Calu3 (cell line): ENCODE measurements around the gene PTPRN2. TPM values are rescaled to one million over a fixed set of nuclear protein-coding genes. Genes with fewer than 3 reads are reported as not detected.
"Not testable (repeated sequence)": the region's sequence is repeated elsewhere in the genome, so short reads cannot be mapped to it uniquely, and the experiment has no call there.

ENCODE experiments used
- BruUV-seq: library from RNA; stranded (reverse); fragments of 400-500 nt; replicated peaks from 2 replicates; lab custom pipeline; 2021; lab: Mats Ljungman, UMichigan
- CTCF ChIA-PET: fragments of 300-600 bp; sonication (Branson Sonifier 250); formaldehyde crosslinking; loops from one replicate; lab custom pipeline; 2022; ENCODE audit warnings: antibody characterized with exemption; lab: Charles Lee
- DNase-seq: peaks from one replicate; pipeline ENCODE4 v3.0.0; 2022
- H3K27ac Mint-ChIP-seq: one replicate; pipeline ENCODE4 v1.8.0; 2022; ENCODE audit warnings: mixed read lengths; ENCODE audit not compliant: unreplicated experiment
- H3K27me3 Mint-ChIP-seq: one replicate; pipeline ENCODE4 v1.8.0; 2022; ENCODE audit warnings: mixed read lengths; ENCODE audit not compliant: unreplicated experiment
- H3K36me3 Mint-ChIP-seq: one replicate; pipeline ENCODE4 v1.8.0; 2022; ENCODE audit warnings: mild to moderate bottlenecking, moderate library complexity, mixed read lengths; ENCODE audit not compliant: insufficient read depth, unreplicated experiment
- H3K4me1 Mint-ChIP-seq: one replicate; pipeline ENCODE4 v1.8.0; 2022; ENCODE audit warnings: mild to moderate bottlenecking, low read depth, mixed read lengths; ENCODE audit not compliant: unreplicated experiment
- H3K4me3 Mint-ChIP-seq: one replicate; pipeline ENCODE4 v1.8.0; 2022; ENCODE audit warnings: mild to moderate bottlenecking, low read depth, moderate library complexity, mixed read lengths; ENCODE audit not compliant: unreplicated experiment
- H3K9me3 Mint-ChIP-seq: one replicate; pipeline ENCODE4 v1.8.0; 2022; ENCODE audit warnings: low read depth, mixed read lengths; ENCODE audit not compliant: unreplicated experiment
- CTCF ChIP-seq: fragments of 200-600 bp; IDR thresholded peaks from one replicate; pipeline ENCODE4 v1.8.0; 2022; ENCODE audit warnings: antibody characterized with exemption; ENCODE audit not compliant: unreplicated experiment
- intact Hi-C: fragments of 100-400 bp; cut with micrococcal nuclease; formaldehyde crosslinking; loops from one replicate; pipeline ENCODE4 v1.10.0; 2022; ENCODE audit not compliant: unreplicated experiment
- total RNA-seq: library from RNA; stranded (reverse); gene quantifications from 2 replicates; pipeline ENCODE4 v1.2.3, GENCODE V29; 2022

The PTPRN2 gene
- total RNA-seq, 1 experiment from 2014 or later, result 2.0 TPM

GRCh38 chr7:157850481-157851444 lies 736.9 kb downstream of the PTPRN2 start:
- Mint-ChIP-seq H3K4me1 (no peaks in the 10 kb centered on the region), H3K9me3 (peaks cover 7% of the 10 kb centered on the region), H3K27ac (no peak overlapping the region), H3K36me3 (no peaks in the 10 kb centered on the region), H3K4me3 (no peak overlapping the region), H3K27me3 (no peaks in the 10 kb centered on the region)
- BruUV-seq, result no TSS peak
- intact Hi-C loops, result no loop called here
- TF ChIP-seq CTCF, result no peak
- DNase-seq, result no peak
- CTCF ChIA-PET, result interaction anchor here (0.7 kb wide), 1 partner anchor 1141 kb away, joined by 3 read pairs; no protein-coding TSS in a partner anchor

GRCh38 chr7:157849726-157850125 lies 737.9 kb downstream of the PTPRN2 start:
- TF ChIP-seq CTCF, result no peak
- Mint-ChIP-seq H3K27me3 (no peaks in the 10 kb centered on the region), H3K4me3 (no peak overlapping the region), H3K4me1 (no peaks in the 10 kb centered on the region), H3K9me3 (peaks cover 6% of the 10 kb centered on the region), H3K36me3 (no peaks in the 10 kb centered on the region), H3K27ac (no peak overlapping the region)
- CTCF ChIA-PET, result interaction anchor here (0.7 kb wide), 1 partner anchor 1142 kb away, joined by 3 read pairs; no protein-coding TSS in a partner anchor
- BruUV-seq, result no TSS peak
- intact Hi-C loops, result no loop called here
- no peak for DNase-seq

GRCh38 chr7:157849341-157849596 lies 738.4 kb downstream of the PTPRN2 start:
- Mint-ChIP-seq H3K9me3 (peaks cover 6% of the 10 kb centered on the region), H3K4me1 (no peaks in the 10 kb centered on the region), H3K4me3 (no peak overlapping the region), H3K27me3 (no peaks in the 10 kb centered on the region), H3K36me3 (no peaks in the 10 kb centered on the region), H3K27ac (no peak overlapping the region)
- no TSS peak for BruUV-seq
- CTCF ChIA-PET, result no interaction called here
- DNase-seq, result no peak
- no peak for TF ChIP-seq CTCF
- intact Hi-C loops, result no loop called here

- Mint-ChIP-seq H3K4me1 (no peaks in the 10 kb centered on the region), H3K9me3 (peaks cover 5% of the 10 kb centered on the region), H3K27ac (no peak overlapping the region), H3K4me3 (no peak overlapping the region), H3K27me3 (no peaks in the 10 kb centered on the region), H3K36me3 (no peaks in the 10 kb centered on the region)
- TF ChIP-seq CTCF, result no peak
- CTCF ChIA-PET, result no interaction called here
- BruUV-seq, result no TSS peak
- intact Hi-C loops, result no loop called here
- DNase-seq, result no peak
Observed at GRCh38 chr7:157848508-157849340, 738.9 kb downstream of the PTPRN2 start.

GRCh38 chr7:157847756-157848487 lies 739.7 kb downstream of the PTPRN2 start:
- H3K27ac Mint-ChIP-seq, CTCF ChIA-PET, H3K27me3 Mint-ChIP-seq, H3K36me3 Mint-ChIP-seq, H3K4me3 Mint-ChIP-seq, H3K4me1 Mint-ChIP-seq, intact Hi-C loops, H3K9me3 Mint-ChIP-seq, DNase-seq, BruUV-seq: not testable (repeated sequence)

GRCh38 chr7:157846746-157847145 lies 740.9 kb downstream of the PTPRN2 start:
- intact Hi-C loops, CTCF ChIA-PET, H3K4me1 Mint-ChIP-seq, H3K27ac Mint-ChIP-seq, BruUV-seq, H3K36me3 Mint-ChIP-seq, H3K4me3 Mint-ChIP-seq, DNase-seq, H3K27me3 Mint-ChIP-seq, H3K9me3 Mint-ChIP-seq: not testable (repeated sequence)
